ENCODE data around the gene EXOC3.
"Not testable (repeated sequence)": the region's sequence is repeated elsewhere in the genome, so short reads cannot be mapped to it uniquely, and the experiment has no call there.

EXOC3 gene

GRCh38 chr5:486597-486996 is 43.6 kb downstream of the EXOC3 start:
- DNase-seq (ENCODE audit: low read depth), result not testable (repeated sequence)

- no peak for DNase-seq (ENCODE audit: low read depth)
Measured at GRCh38 chr5:488241-488640, 45.3 kb downstream of the EXOC3 start.

- no peak for DNase-seq (ENCODE audit: low read depth)
Measured at GRCh38 chr5:488744-489688, 46.0 kb downstream of the EXOC3 start.

- no peak for DNase-seq (ENCODE audit: low read depth)
Measured at GRCh38 chr5:489689-490080, 46.7 kb downstream of the EXOC3 start.

GRCh38 chr5:490116-491106 is 47.4 kb downstream of the EXOC3 start:
- no peak for DNase-seq (ENCODE audit: low read depth)

- no peak for DNase-seq (ENCODE audit: low read depth)
Measured at GRCh38 chr5:491119-491855, 48.3 kb downstream of the EXOC3 start.

GRCh38 chr5:491856-492155 is 48.8 kb downstream of the EXOC3 start:
- no peak for DNase-seq (ENCODE audit: low read depth)

- no peak for DNase-seq (ENCODE audit: low read depth)
Measured at GRCh38 chr5:492314-492893, 49.4 kb downstream of the EXOC3 start.

- no peak for DNase-seq (ENCODE audit: low read depth)
Measured at GRCh38 chr5:493119-493701, 50.2 kb downstream of the EXOC3 start.

GRCh38 chr5:493758-494157 is 50.8 kb downstream of the EXOC3 start:
- no peak for DNase-seq (ENCODE audit: low read depth)

GRCh38 chr5:494667-495255 is 51.8 kb downstream of the EXOC3 start:
- DNase-seq (ENCODE audit: low read depth), result no peak

GRCh38 chr5:496028-496427 is 53.1 kb downstream of the EXOC3 start:
- DNase-seq (ENCODE audit: low read depth), result no peak

- no peak for DNase-seq (ENCODE audit: low read depth)
Measured at GRCh38 chr5:497090-497700, 54.2 kb downstream of the EXOC3 start.

- no peak for DNase-seq (ENCODE audit: low read depth)
Measured at GRCh38 chr5:497871-498509, 55.0 kb downstream of the EXOC3 start.

GRCh38 chr5:499233-500209 is 56.5 kb downstream of the EXOC3 start:
- DNase-seq (ENCODE audit: low read depth), result no peak

- no peak for DNase-seq (ENCODE audit: low read depth)
Measured at GRCh38 chr5:500491-500890, 57.5 kb downstream of the EXOC3 start.

GRCh38 chr5:501105-501830 is 58.3 kb downstream of the EXOC3 start:
- no peak for DNase-seq (ENCODE audit: low read depth)

GRCh38 chr5:501831-502184 is 58.8 kb downstream of the EXOC3 start:
- no peak for DNase-seq (ENCODE audit: low read depth)
